ENCODE data around the gene SCT.

Gene SCT

DNA sequence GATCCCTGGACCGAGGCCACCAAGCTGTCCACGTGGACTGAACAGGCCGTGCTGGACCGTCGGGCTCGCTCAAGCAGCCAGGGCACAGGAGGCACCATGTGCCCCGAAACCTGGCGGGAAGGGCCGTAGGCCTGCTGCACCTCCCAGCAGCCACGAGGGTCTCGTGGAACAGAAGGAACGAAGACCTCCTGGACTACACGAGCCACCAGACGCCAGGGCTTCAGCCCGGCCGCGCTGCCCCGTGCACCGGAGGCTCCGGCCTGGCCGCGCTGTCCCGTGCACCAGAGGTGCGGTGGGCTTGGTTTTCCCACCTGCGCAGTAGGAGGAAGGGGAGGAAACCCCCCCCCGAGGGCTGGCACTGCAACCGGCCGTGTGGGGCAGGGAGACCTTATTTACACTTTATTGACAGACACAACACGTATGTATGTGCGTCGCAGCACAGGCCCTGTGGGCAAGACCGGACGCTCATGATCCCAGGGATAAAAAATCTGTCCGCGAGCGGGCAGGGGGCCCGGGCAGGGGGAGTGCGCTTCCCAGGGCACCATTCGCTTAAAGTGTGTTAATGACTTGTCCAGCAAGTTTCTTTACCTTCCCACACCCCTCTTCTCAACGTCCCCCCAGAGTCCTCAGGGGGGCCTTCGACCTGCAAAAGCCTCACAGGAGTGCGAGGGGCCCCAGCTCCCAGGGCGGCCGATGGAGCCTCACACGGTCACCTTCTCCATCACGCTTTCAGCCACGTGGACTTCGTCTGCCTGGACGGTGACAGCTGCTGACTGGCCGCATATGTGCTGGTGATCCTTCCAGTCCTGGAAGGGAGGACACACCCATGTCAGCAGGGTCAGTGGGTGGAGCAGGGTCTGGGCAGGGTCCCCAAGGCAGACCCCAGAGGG, 17.1 kb upstream of the SCT start:
- DNase-seq = no peak

DNA sequence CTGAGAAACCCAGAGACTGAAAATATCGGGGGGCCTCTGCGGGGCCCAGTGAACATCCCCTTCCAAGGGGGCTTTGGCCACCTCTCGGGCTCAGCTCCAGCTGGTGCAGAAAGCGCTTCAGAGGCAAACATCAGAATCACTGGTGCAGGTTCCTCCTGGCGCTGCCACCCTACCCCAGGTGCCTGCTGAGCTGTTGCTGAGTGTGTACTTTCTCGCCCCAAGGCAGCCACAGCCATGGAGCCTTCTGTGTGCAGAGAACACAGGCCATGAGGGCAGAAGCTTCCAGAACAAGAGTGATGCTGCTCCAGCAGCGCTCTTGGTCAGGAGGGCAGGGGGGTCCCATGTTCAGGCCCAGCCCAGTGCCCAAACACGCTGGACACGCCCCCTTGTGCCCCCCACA, 16.4 kb upstream of the SCT start:
- no peak for DNase-seq

DNA sequence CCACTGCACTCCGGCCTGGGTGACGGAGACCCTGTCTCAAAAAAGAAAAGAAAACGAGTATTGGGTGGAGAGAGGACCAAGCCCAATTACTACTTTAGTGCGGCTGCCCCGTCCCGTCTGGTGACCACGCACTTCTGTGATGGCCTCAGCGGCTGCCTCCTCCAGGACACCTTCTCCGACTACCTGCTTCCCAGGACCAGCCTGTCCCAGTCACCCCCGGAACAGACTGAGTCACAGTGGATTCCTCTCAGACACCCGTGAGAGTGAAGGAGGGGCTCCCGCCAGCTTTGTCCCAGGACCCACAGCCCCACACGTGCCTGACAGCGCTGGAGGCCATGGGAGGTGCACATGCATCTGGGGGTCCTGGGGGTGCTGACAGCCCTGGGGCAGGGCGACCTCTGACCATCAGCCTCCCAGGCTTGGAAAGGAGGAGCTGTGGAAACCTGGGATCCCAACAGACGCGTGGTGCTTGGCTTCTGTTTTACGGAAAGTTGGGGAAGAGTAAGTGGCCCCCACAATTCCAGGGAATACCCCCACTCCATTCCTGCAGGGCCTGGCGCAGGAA, 14.9 kb upstream of the SCT start:
- DNase-seq = no peak

DNA sequence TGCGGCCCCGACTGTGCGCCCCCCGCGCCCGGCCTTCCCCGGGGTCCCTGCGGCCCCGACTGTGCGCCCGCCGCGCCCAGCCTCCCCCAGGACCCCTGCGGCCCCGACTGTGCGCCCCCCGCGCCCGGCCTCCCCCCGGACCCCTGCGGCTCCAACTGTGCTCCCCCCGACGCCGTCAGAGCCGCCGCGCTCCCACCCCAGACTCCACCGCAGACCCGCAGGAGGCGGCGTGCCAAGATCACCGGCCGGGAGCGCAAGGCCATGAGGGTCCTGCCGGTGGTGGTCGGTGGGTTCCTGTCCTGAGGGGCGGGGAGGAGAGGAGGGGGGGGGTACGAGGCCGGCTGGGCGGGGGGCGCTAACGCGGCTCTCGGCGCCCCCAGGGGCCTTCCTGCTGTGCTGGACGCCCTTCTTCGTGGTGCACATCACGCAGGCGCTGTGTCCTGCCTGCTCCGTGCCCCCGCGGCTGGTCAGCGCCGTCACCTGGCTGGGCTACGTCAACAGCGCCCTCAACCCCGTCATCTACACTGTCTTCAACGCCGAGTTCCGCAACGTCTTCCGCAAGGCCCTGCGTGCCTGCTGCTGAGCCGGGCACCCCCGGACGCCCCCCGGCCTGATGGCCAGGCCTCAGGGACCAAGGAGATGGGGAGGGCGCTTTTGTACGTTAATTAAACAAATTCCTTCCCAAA, 13.2 kb upstream of the SCT start:
- DNase-seq = no peak

DNA sequence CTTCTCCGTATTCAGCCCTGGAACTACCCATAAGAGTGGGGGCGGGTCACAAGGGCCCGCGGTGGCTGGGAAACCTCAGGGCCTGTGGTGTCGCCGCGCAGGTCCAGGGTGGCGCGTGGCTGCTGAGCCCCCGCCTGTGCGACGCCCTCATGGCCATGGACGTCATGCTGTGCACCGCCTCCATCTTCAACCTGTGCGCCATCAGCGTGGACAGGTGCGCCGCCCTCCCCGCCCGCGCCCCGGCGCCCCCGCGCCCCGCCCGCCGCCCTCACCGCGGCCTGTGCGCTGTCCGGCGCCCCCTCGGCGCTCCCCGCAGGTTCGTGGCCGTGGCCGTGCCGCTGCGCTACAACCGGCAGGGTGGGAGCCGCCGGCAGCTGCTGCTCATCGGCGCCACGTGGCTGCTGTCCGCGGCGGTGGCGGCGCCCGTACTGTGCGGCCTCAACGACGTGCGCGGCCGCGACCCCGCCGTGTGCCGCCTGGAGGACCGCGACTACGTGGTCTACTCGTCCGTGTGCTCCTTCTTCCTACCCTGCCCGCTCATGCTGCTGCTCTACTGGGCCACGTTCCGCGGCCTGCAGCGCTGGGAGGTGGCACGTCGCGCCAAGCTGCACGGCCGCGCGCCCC, 12.5 kb upstream of the SCT start:
- no peak for DNase-seq

DNA sequence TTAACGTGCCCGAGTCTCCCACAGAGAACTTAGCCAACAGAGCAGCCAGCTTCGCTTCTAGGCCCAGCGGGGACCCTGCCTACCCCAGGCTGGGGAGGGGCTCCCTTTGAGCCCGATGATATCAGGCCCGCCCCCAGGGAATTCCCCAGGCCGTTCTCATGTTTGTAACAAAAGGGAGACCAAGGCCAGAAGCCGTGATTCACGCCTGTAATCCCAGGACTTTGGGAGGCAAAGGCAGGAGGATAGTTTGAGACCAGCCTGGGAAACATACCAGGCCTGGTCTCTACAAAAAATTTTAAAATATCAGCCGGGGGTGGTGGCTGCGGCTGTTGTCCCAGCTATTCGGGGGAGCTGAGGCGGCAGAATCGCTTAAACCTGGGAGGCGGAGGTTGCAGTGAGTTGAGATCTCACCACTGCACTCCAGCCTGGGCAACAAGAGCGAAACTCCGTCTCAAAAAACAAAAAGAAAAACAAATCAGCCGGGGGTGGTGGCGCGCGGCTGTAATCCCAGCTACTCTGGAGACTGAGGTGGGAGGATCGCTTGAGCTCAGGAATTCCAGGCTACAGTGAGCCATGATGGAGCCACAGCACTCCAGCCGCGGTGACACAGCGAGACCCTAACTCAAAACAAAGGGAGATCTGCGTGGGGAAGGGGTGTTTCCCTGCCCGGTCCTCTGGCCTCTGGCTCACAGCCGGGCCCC, 11.8 kb upstream of the SCT start:
- DNase-seq = no peak

DNA sequence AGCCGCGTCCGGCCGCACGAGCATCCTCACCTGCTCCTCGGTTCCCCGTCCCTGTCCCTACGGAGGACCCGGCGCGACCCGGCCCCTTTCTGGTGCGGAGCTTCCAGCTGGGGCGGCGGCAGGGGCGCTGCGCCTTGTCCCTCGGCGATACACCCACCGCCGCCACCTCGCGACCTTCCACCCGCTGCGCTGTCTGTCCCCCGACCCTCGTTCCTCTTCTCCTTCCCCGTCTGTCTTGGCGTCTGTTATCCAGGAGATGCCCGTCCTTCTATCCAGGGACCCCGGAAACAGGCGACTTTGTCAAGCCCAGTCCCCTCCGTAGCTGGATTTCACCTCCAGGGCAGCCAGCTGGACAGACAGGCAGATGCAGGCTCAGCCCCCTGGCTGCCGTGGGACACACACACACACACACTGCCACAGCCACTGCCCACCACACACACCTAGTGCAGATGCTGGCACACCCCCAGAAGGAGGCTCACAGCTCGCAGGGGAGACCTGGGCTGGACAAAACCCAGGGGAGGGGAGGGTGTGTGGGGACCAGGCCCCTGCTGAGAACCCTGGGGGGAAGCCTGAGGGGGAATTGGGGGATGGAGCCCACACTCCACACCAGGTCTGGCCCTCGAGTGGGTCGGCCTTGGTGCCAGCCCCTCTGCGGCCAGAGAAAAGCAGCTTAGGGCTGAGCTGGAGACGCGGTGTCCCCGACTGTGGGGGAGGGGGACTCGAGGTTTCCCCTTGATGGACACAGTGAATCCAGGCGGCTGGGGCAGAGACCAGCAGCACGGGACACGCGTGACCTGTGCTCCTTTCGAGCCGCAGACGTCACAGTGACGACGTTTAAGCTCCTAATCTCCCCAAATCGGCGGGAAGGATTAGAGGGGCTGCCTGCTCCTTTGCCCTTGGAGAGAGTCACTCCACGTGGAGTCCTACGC, 10.9 kb upstream of the SCT start:
- no peak for DNase-seq

DNA sequence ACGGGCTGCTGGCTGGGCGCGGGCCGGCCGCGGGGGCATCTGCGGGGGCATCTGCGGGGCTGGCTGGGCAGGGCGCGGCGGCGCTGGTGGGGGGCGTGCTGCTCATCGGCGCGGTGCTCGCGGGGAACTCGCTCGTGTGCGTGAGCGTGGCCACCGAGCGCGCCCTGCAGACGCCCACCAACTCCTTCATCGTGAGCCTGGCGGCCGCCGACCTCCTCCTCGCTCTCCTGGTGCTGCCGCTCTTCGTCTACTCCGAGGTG, 10.3 kb upstream of the SCT start:
- no peak for DNase-seq

DNA sequence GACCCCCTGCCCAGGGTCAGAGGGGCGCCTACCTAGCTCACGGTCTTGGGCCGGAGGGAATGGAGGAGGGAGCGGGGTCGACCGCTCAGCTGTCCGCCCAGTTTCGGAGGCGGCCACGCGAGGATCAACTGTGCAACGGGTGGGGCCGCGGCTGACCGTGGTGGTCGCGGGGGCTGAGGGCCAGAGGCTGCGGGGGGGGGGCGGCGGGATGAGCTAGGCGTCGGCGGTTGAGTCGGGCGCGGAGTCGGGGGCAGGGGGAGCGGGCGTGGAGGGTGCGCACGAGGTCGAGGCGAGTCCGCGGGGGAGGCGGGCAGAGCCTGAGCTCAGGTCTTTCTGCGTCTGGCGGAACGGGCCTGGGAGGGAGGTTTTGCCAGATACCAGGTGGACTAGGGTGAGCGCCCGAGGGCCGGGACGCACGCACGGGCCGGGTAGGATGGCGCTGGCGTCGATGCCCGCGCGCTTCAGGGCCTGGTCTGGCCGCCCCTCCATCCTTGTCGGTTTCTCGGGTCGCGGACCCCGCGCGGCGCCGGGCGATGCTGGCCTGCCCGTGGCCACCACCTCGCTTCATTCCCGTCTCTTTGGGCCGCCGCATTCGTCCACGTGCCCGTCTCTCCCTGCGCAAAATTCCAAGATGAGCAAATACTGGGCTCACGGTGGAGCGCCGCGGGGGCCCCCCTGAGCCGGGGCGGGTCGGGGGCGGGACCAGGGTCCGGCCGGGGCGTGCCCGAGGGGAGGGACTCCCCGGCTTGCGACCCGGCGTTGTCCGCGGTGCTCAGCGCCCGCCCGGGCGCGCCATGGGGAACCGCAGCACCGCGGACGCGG, 9.7 kb upstream of the SCT start, which contains the start of gene DRD4:
Gene DRD4 (plus strand): TSS at position 759 of the 822 bp plus-strand sequence. CDS start 36 bp downstream, at position 795.
- DNase-seq = no peak

DNA sequence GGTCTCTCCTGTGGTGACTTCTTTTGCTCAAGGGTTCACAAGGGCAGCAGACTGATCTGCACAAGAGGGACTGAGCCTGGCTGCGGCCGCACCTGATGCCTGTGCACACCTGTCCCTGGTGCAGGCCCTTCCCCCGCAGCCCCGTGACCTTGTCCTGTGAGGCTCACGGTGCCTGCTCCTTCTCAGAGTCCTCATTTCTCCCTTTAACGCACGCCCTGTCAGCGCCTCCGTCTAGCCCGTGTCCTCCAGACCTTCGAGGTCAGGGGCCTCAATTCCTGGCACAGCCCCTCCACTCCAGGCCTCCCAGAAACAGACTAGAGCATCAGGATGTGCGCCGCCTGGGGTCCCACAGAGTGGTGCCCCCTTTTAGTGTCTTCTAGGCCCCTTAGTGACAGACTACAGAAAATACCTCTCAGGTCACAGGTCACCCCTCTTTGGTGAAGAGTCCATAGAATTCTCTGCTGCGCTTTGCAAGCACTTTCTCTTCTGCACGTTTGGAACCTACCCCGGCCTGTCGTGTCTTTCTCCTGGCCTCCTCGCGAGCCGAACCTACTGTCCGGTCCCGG, 9.0 kb upstream of the SCT start:
- DNase-seq = no peak

DNA sequence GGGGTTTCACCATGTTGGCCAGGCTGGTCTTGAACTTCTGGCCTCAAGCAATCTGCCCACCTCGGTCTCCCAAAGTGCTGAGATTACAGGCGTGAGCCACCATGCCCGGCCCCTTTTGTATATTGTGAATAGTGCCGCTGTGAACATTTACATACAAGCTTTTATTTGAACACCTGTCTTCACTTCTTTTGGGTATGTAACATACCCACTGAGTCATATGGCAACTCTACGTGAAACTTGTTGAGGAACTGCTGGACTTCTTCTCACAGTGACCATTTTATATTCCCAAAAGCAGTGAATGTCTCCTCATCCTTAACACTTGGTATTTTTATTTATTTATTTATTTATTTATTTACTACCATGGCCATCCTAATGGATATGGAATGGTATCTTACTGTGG, 3.9 kb upstream of the SCT start:
- no peak for DNase-seq

DNA sequence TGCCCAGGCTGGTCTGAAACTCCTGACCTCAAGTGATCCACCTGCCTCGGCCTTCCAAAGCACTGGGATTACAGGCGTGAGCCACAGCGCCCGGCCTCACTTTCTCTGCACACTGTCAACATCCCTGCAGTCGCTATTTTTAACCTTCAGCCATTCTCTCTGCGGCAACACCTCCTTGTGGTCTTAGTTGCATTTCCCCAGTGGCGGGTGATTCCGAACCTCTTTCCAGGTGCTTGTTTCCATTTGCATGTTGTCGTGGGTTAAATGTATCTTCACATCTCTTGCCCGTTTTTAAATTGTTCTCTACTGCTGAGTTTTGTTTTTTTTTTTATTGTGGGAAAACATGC, 2.2 kb upstream of the SCT start:
- no peak for DNase-seq

DNA sequence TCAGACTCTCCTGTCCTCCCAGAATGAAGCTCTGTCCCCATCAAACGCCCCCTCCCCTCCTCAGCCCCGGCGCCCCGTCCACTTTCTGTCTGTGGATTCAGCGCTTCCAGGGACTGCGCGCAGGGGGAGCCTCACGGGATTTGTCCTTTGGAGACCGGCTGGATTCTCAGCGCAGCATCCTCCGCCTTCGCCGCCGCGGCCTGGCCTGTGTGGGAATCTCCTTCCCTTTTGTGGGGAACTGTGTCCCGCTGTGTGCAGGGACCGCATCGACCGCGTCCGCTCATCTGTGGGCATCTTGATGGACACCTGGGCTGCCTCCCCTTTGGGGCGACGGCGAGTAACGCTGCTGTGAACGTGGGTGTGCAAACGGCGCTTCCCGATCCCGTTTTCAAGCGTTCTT, 1.1 kb upstream of the SCT start:
- no peak for DNase-seq

DNA sequence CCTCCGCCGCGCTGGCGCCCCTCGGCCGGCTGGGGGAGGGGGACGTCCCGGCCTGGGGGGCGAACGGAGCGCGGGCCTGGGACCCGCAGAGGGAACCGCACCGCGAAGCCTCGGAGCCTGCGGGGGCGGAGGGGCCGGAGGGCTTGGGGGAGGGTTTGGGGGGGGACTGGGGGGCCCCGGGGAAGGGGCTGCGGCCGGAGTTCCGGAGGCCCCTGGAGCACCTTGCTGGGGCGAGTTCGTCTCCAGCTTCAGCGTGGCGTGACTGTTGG, 261 bp upstream of the SCT start:
- DNase-seq = no peak

DNA sequence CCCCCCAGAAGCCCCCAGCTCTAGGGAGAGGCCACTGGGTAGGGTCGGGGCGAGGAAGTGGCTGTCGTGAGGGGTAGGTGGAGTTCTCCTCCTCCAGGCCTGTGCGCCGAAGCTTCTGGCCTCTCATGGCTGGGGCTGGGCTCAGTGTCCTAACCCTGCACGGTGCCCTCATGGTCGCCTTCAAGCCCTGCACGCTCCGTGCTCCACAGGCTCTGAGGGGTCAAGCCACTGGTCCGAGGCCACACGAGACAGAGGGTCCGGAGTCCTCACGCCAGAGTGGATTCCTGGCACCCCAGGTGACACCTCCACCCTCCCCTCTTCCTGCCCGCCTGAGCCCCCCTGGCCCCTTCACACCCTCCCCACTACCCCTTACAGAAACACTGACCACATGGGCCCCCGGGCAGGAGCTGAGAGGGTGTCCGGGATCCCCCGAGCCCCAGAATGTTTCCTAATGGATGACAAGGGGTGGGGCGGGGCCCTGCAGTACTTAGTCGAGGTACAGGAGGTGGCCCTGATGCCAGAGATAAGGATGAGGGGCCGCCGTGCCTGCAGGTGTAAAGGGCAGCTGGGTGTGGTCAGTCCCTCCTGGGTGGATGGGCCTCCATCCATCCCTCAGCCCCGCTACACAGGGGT, 1.2 kb downstream of the SCT start:
- no peak for DNase-seq

DNA sequence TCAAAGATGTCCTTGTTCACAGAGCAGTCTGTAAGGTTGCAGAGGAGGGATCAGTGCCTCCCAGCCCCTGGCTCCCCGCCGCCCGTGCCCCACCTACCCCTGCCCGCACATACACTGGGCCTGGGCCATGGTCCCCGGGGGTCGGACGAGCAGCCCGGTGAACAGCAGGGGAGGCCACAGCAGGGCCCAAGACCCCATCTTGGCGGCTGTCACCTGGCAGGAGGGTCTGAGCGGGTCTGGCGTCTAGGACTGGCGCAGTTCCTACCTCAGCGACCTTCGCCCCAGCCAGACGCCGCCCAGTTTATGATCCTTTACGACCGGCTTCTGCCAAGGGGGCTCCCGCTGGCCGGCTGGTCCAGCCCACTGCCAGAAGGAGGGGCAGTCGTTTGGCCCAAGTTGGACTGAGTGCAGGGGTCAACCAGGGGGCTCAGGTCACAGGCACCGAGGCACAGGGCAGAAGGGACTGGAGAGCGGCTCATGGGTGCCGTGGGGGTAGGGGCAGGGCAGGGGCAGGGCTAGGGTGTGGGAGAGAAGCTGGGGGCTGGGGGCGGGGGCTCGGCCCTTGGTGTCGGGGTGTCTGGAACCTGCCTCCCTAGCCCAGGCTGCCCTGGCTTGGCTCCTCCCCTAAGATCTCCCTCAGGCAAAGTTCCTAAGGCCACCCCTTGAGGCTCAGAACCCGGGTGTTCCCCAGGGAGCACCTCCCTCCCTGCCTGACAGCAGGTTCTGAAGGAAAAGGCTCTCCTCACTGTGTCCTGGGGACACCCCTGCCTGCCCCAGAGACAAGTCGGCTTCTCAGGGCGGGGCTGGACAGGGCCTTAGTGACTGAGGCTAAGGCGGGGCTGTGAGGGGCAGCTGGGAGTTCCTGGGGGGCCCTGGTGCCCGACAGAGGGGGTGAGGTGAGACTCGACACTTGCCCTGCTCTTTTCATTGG, 2.0 kb downstream of the SCT start, which contains the start of gene CDHR5:
Gene CDHR5 (minus strand): TSS at position 251 of the 931 bp plus-strand sequence. CDS start 53 bp downstream, at position 198.
- no peak for DNase-seq

DNA sequence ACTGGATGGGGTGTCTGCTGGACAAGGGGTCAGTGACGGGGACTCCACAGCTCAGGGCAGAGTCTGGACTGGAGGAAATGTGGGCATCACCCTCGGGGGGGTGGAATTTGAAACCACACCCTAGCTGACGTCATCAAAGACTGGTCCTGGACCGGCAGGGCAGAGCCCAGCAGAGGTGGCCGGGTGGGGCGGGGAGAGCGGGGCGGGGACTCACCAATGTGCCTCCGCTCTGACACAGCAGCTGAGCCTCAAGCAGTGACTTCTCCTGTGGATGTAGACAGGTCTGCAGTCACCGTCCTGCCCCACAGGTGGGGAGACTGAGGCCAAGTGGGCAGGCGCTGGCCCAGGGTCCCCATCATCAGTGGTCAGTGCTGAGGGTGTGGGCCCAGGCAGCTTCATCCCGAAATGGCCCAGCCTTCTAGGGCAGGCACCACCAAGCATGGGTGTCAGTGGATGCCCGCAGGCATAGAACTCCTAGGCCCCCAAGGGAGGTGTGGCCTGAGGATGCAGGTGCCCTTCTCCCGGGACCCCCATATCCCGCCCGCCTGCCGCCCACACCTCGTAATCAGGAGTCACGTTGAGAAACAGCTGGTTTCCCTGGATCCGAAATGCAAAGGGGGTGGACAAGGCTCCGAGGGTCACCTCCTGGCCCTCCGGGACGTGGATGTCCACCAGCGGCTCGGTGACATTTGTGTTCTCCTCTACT, 2.8 kb downstream of the SCT start:
- DNase-seq = no peak

DNA sequence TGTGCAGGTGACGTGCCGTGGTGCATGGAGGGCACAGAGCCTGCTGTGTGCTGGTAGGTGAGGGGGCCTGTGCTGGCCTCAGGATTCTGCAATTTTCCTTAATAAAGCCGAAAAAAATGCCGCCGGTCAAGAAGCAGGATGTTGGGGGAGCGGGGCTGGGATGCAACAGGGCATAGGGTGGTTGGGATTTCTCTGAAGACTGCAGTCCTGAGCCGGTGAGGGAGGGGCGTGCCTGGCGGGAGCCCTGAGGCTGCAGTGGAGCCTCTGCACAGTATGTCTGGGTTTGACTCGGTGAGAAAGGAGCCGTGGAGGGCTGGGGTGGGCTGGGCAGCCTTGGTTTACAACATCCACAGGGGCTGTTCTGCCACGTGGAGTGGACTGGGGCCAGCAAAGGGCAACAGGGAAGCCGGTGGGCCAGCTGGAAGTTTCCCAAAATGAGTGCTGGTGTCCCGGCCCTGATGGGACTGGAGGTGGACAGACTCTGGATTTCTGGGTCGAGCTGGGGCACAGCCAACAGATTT, 3.6 kb downstream of the SCT start:
- DNase-seq = no peak
